GM23338 (cell line): ENCODE results near the gene IRF2BPL. TPM values are rescaled to one million over a fixed set of nuclear protein-coding genes. Genes with fewer than 3 reads are reported as not detected.

ENCODE experiments used
- ATAC-seq: fragments of 200-7000 bp; cut with Tn5 transposase; 3 replicates; pipeline ENCODE4 v1.9.1; 2020
- DNase-seq: peaks from one replicate; pipeline ENCODE4 v3.0.0-alpha.2; 2015; ENCODE audit warnings: low spot score
- H2AFZ ChIP-seq: fragments of 200-600 bp; sonication (generic); 2 replicates; pipeline ENCODE4 v1.8.0; 2016; ENCODE audit warnings: antibody characterized with exemption, mild to moderate bottlenecking, moderate library complexity
- H3F3A ChIP-seq: fragments of 200-600 bp; sonication (generic); replicated peaks from 2 replicates; pipeline ENCODE4 v1.8.0; 2017; ENCODE audit warnings: antibody characterized with exemption, mixed run types, low read depth
- H3K27ac ChIP-seq: fragments of 200-600 bp; sonication (generic); 2 replicates; pipeline ENCODE4 v1.6.1; 2016; ENCODE audit warnings: low read depth
- H3K27me3 ChIP-seq: fragments of 200-600 bp; sonication (generic); 2 replicates; pipeline ENCODE4 v1.8.0; 2016; ENCODE audit warnings: mild to moderate bottlenecking, mixed run types, moderate library complexity; ENCODE audit not compliant: insufficient read depth
- H3K36me3 ChIP-seq: fragments of 200-600 bp; sonication (generic); 2 replicates; pipeline ENCODE4 v1.8.0; 2016; ENCODE audit warnings: mild to moderate bottlenecking; ENCODE audit not compliant: insufficient read depth
- H3K4me1 ChIP-seq: fragments of 200-600 bp; sonication (generic); 2 replicates; pipeline ENCODE4 v1.8.0; 2016; ENCODE audit warnings: mild to moderate bottlenecking, moderate library complexity; ENCODE audit not compliant: insufficient read depth
- H3K4me2 ChIP-seq: fragments of 200-600 bp; sonication (generic); 2 replicates; pipeline ENCODE4 v1.7.1; 2017; ENCODE audit warnings: mixed run types
- H3K4me3 ChIP-seq: fragments of 200-600 bp; sonication (generic); 2 replicates; pipeline ENCODE4 v1.6.1; 2016; ENCODE audit warnings: mixed run types
- H3K79me2 ChIP-seq: fragments of 200-600 bp; sonication (generic); replicated peaks from 2 replicates; pipeline ENCODE4 v1.8.0; 2017; ENCODE audit warnings: mild to moderate bottlenecking; ENCODE audit not compliant: insufficient read depth
- H3K9me2 ChIP-seq: fragments of 200-600 bp; sonication (generic); 2 replicates; pipeline ENCODE4 v1.8.0; 2017; ENCODE audit not compliant: insufficient read depth
- H4K20me1 ChIP-seq: fragments of 200-600 bp; sonication (generic); replicated peaks from 2 replicates; pipeline ENCODE4 v1.8.0; 2017; ENCODE audit warnings: mild to moderate bottlenecking; ENCODE audit not compliant: insufficient read depth
- H3K27ac Mint-ChIP-seq: 2 replicates; pipeline ENCODE4 v1.8.0; 2020; ENCODE audit warnings: inconsistent platforms, mild to moderate bottlenecking, moderate library complexity, mixed read lengths
- H3K27me3 Mint-ChIP-seq: 3 replicates; pipeline ENCODE4 v1.8.0; 2022; ENCODE audit warnings: low read depth, mild to moderate bottlenecking, moderate library complexity, mixed read lengths, inconsistent platforms; ENCODE audit not compliant: insufficient read depth, poor library complexity
- H3K36me3 Mint-ChIP-seq: 3 replicates; pipeline ENCODE4 v1.8.0; 2021; ENCODE audit warnings: low read depth, mild to moderate bottlenecking, inconsistent platforms, moderate library complexity, mixed read lengths
- H3K4me1 Mint-ChIP-seq: 3 replicates; pipeline ENCODE4 v1.8.0; 2020; ENCODE audit warnings: mild to moderate bottlenecking, inconsistent platforms, mixed read lengths
- H3K4me3 Mint-ChIP-seq: 3 replicates; pipeline ENCODE4 v1.8.0; 2021; ENCODE audit warnings: moderate library complexity, mild to moderate bottlenecking, inconsistent platforms, mixed read lengths
- H3K9me3 Mint-ChIP-seq: 3 replicates; pipeline ENCODE4 v1.8.0; 2020; ENCODE audit warnings: moderate library complexity, mild to moderate bottlenecking, inconsistent platforms, mixed read lengths
- EZH2 ChIP-seq: fragments of 200-600 bp; sonication (generic); IDR thresholded peaks from one replicate; pipeline ENCODE4 v1.8.0; 2017; ENCODE audit warnings: antibody characterized with exemption, mild to moderate bottlenecking, low read depth; ENCODE audit not compliant: unreplicated experiment
- EZH2phosphoT487 ChIP-seq: fragments of 200-600 bp; sonication (generic); IDR thresholded peaks from one replicate; pipeline ENCODE4 v1.8.1; 2018; ENCODE audit warnings: antibody characterized with exemption; ENCODE audit not compliant: unreplicated experiment
- POLR2AphosphoS5 ChIP-seq: IDR thresholded peaks from 2 replicates; pipeline ENCODE4 v1.6.1; 2016; ENCODE audit warnings: antibody characterized with exemption, low read depth
- STAT1 ChIP-seq: IDR thresholded peaks from one replicate; pipeline ENCODE4 v1.6.1; 2016; ENCODE audit warnings: antibody characterized with exemption; ENCODE audit not compliant: unreplicated experiment
- ZNF331 ChIP-seq: fragments of 250-450 bp; sonication (Bioruptor Pico); IDR thresholded peaks from 2 replicates; pipeline ENCODE4 v1.5.0; 2020; ENCODE audit warnings: low read depth, mild to moderate bottlenecking, moderate library complexity
- polyA plus RNA-seq: library from polyadenylated mRNA; unstranded; fragments of >200 nt; fragmentation: Nextera tagmentation; extraction: Ambion mirVana; gene quantifications from 2 replicates; pipeline ENCODE4 v1.2.1, GENCODE V29; 2016
- total RNA-seq: library from RNA; depleted of rRNA; stranded (reverse); fragments of >200 nt; shearing (Covaris generic); gene quantifications from 2 replicates; pipeline ENCODE4 v1.2.3, GENCODE V29; 2014
- TF ChIP-seq, protein P1 (sequence below), 2 experiments: fragments of 200-600 bp in 1 of 2; sonication (generic) in 1 of 2; conservative IDR thresholded peaks; 2 replicates each; pipeline versions ENCODE4 v1.5.1 to v1.6.1; 2016 to 2017; ENCODE audit warnings: antibody characterized with exemption in 2 of 2, low read depth in 2 of 2, mild to moderate bottlenecking in 2 of 2, moderate library complexity in 1 of 2
- TF ChIP-seq, protein P2 (sequence below): fragments of 250-450 bp; sonication (Bioruptor Pico); IDR thresholded peaks from 2 replicates; pipeline ENCODE4 v1.5.0; 2020; ENCODE audit warnings: mild to moderate bottlenecking, moderate library complexity

The IRF2BPL gene
- total and polyA plus RNA-seq, 2 experiments from 2014 or later = 11.2 to 119 TPM

DNA sequence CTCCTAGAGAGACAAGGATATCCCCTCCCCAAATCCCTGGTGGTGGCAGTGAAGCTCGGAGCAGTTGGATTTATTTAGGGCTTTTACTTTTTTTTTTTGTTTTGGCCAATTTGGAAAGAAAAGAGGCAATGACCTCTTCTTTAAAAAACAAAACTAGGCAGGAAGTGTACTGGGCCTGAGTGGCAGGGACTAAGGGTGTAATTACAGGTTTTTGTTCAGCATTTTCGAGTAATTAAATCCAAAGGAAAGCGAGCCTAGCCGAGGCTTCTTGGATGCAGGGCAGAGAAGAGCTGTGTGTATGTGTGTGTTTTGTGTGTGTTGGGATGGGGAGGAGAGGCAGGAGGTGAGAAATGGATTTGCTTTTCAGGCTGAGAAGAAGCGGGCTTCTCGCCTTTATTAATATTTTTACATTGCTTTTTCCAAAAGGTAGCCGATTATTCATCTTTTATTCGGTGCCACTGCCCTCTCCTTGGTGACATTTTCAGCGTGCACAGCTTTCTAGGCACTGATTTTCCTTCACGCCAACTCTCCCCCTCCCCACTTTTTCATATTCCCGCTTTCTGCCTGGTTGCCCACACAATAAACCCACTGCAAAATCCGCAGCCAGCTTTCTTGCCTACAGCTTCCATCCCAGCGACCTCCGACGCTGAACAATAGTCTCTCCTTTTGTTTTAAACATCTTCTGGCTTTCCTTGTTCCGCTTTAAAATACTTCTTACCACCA lies 8.9 kb upstream of the IRF2BPL start:
- peak overlapping the region; percentile 66 for H3K27ac Mint-ChIP-seq
- peaks cover 34% of the 10 kb centered on the region for H3K27me3 Mint-ChIP-seq
- Histone ChIP-seq H3K4me3 (peak overlapping the region; percentile 69), H2AFZ (peak overlapping the region; percentile 88), H3K79me2 (no peaks in the 10 kb centered on the region), H3F3A (peaks cover 35% of the 10 kb centered on the region), H3K4me2 (peak overlapping the region; percentile 92), H3K36me3 (no peaks in the 10 kb centered on the region), H3K4me1 (peaks cover 73% of the 10 kb centered on the region), H4K20me1 (no peaks in the 10 kb centered on the region), H3K27ac (peak overlapping the region; percentile 62; the same call in 1 of the 2 replicates), H3K9me2 (no peaks in the 10 kb centered on the region), H3K27me3 (peaks cover 16% of the 10 kb centered on the region)
- H3K4me3 Mint-ChIP-seq = peak overlapping the region; percentile 37
- H3K4me1 Mint-ChIP-seq = peaks cover 74% of the 10 kb centered on the region
- TF ChIP-seq ZNF331 (CRISPR knock-in tag) = no peak
- no peak for TF ChIP-seq STAT1
- no peak for TF ChIP-seq POLR2AphosphoS5
- TF ChIP-seq, protein P1, sequence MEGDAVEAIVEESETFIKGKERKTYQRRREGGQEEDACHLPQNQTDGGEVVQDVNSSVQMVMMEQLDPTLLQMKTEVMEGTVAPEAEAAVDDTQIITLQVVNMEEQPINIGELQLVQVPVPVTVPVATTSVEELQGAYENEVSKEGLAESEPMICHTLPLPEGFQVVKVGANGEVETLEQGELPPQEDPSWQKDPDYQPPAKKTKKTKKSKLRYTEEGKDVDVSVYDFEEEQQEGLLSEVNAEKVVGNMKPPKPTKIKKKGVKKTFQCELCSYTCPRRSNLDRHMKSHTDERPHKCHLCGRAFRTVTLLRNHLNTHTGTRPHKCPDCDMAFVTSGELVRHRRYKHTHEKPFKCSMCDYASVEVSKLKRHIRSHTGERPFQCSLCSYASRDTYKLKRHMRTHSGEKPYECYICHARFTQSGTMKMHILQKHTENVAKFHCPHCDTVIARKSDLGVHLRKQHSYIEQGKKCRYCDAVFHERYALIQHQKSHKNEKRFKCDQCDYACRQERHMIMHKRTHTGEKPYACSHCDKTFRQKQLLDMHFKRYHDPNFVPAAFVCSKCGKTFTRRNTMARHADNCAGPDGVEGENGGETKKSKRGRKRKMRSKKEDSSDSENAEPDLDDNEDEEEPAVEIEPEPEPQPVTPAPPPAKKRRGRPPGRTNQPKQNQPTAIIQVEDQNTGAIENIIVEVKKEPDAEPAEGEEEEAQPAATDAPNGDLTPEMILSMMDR (conservative IDR thresholded peaks at IDR 0.05; ENCODE audit: low read depth in 2 of 2) = no peak
- TF ChIP-seq EZH2 = no peak
- no peaks in the 10 kb centered on the region for H3K36me3 Mint-ChIP-seq
- no peaks in the 10 kb centered on the region; the same call in 2 of the 3 replicates for H3K9me3 Mint-ChIP-seq
- ATAC-seq (no peak), DNase-seq (no peak)

DNA sequence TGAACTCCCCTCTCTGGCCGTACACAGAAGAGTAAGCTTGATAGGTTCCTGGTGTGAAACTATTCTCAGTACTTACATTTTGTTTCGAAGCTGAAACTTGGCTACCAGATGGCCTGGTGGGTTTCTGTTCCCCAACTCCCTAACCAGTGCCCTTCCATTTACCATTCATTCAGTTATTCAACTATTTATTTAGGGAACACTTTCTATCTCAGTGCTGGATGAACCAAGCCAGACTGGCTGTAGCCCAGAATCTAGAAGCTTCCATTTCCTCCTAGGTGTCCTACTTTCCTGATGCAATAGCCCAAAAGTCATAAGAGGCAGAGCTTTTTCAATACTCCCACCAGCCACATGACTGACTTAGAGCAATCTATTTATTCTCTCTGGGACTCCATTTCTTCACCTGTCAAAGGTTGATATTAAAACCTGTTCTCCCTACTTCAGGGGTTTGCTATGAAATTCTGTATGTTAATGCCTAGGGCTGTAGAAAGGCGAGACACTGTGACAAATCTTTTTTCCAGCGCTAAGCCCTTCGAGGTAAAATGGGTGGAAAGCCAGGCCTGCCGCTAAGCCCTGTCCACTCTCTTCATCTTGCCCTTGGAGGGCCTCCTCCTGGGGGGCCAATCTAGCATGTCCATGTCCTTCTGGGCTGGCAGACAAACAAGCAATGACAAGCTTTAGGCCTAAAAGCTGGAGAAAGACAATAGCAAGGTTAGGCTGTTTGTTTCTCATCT lies 8.1 kb upstream of the IRF2BPL start:
- no peaks in the 10 kb centered on the region for H4K20me1 ChIP-seq
- peaks cover 16% of the 10 kb centered on the region for H3K27me3 ChIP-seq
- ATAC-seq (no peak), DNase-seq (no peak)
- Mint-ChIP-seq H3K27ac (peak overlapping the region; percentile 66; the same call in 1 of the 2 replicates), H3K4me3 (no peak overlapping the region), H3K36me3 (no peaks in the 10 kb centered on the region), H3K27me3 (peaks cover 37% of the 10 kb centered on the region), H3K9me3 (no peaks in the 10 kb centered on the region; the same call in 2 of the 3 replicates), H3K4me1 (peaks cover 74% of the 10 kb centered on the region)
- no peaks in the 10 kb centered on the region for H3K79me2 ChIP-seq
- peak overlapping the region; percentile 62; the same call in 1 of the 2 replicates for H3K27ac ChIP-seq
- no peaks in the 10 kb centered on the region for H3K36me3 ChIP-seq
- peaks cover 73% of the 10 kb centered on the region for H3K4me1 ChIP-seq
- H3K4me3 ChIP-seq = peak overlapping the region; percentile 69; the same call in 1 of the 2 replicates
- peak overlapping the region; percentile 92 for H3K4me2 ChIP-seq
- H2AFZ ChIP-seq = peak overlapping the region; percentile 63; the same call in 1 of the 2 replicates
- no peaks in the 10 kb centered on the region for H3K9me2 ChIP-seq
- H3F3A ChIP-seq = peaks cover 38% of the 10 kb centered on the region
- TF ChIP-seq EZH2phosphoT487 (no peak), POLR2AphosphoS5 (no peak), ZNF331 (CRISPR knock-in tag) (no peak), STAT1 (no peak)
- TF ChIP-seq, protein P2, sequence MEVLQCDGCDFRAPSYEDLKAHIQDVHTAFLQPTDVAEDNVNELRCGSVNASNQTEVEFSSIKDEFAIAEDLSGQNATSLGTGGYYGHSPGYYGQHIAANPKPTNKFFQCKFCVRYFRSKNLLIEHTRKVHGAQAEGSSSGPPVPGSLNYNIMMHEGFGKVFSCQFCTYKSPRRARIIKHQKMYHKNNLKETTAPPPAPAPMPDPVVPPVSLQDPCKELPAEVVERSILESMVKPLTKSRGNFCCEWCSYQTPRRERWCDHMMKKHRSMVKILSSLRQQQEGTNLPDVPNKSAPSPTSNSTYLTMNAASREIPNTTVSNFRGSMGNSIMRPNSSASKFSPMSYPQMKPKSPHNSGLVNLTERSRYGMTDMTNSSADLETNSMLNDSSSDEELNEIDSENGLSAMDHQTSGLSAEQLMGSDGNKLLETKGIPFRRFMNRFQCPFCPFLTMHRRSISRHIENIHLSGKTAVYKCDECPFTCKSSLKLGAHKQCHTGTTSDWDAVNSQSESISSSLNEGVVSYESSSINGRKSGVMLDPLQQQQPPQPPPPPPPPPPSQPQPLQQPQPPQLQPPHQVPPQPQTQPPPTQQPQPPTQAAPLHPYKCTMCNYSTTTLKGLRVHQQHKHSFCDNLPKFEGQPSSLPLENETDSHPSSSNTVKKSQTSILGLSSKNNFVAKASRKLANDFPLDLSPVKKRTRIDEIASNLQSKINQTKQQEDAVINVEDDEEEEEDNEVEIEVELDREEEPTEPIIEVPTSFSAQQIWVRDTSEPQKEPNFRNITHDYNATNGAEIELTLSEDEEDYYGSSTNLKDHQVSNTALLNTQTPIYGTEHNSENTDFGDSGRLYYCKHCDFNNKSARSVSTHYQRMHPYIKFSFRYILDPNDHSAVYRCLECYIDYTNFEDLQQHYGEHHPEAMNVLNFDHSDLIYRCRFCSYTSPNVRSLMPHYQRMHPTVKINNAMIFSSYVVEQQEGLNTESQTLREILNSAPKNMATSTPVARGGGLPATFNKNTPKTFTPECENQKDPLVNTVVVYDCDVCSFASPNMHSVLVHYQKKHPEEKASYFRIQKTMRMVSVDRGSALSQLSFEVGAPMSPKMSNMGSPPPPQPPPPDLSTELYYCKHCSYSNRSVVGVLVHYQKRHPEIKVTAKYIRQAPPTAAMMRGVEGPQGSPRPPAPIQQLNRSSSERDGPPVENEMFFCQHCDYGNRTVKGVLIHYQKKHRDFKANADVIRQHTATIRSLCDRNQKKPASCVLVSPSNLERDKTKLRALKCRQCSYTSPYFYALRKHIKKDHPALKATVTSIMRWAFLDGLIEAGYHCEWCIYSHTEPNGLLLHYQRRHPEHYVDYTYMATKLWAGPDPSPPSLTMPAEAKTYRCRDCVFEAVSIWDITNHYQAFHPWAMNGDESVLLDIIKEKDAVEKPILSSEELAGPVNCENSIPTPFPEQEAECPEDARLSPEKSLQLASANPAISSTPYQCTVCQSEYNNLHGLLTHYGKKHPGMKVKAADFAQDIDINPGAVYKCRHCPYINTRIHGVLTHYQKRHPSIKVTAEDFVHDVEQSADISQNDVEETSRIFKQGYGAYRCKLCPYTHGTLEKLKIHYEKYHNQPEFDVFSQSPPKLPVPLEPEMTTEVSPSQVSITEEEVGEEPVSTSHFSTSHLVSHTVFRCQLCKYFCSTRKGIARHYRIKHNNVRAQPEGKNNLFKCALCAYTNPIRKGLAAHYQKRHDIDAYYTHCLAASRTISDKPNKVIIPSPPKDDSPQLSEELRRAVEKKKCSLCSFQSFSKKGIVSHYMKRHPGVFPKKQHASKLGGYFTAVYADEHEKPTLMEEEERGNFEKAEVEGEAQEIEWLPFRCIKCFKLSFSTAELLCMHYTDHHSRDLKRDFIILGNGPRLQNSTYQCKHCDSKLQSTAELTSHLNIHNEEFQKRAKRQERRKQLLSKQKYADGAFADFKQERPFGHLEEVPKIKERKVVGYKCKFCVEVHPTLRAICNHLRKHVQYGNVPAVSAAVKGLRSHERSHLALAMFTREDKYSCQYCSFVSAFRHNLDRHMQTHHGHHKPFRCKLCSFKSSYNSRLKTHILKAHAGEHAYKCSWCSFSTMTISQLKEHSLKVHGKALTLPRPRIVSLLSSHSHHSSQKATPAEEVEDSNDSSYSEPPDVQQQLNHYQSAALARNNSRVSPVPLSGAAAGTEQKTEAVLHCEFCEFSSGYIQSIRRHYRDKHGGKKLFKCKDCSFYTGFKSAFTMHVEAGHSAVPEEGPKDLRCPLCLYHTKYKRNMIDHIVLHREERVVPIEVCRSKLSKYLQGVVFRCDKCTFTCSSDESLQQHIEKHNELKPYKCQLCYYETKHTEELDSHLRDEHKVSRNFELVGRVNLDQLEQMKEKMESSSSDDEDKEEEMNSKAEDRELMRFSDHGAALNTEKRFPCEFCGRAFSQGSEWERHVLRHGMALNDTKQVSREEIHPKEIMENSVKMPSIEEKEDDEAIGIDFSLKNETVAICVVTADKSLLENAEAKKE (CRISPR knock-in tag) = no peak
